ENCODE measurements around the gene NT5M.
A peak's percentile ranks its signal among the peaks of the same experiment; 100 is the strongest.

The NT5M gene

DNA sequence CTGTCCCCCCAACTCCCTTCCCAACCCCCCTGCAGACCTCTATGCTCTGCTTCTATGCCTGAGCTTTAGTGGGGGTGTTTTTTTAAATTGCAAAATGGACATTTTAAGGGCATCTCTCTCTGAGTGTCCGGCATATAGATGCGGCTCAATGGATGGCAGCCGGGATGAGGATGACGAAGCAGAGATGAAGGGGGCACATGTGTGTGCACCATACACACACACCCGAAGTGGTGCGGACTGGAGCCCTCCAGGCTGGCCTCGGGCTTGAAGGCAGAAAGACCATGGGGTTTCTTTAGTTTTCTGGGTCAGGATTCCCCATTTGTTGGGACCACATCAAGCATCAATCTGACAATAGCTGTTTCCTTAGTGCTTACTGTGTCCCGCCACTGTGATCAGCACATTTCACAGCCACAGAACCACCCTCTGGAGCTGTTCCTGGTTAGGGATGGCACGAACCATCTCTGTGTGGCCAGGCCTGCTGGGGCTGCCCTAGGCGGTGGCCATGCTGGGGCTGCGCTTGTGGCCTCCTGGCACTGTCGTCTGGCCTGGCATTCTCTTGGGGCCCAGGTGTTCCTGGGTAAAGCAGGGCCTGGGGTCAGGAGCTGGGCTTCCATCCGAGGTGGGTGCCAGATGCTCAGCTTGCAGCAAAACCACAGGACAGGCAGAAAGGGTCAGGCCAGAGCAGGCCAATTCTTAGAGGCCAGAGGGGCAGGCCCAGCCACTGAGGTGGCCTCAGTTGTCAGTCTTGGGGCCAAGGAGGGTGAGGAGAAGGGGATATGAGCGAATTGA, 49.9 kb downstream of the NT5M start:
- peak overlapping the region in 1 of 2 donors; percentile 42 for H3K27ac ChIP-seq
- DNase-seq: peak in 1 of 2 donors; percentile 58
- intact Hi-C loops (cut with DNase I; ENCODE audit: low total_unique reads): no loop called here
- H3K27me3 ChIP-seq: peaks cover 0 to 13% of the 10 kb centered on the region in 2 donors
- H3K4me1 ChIP-seq: peaks cover 0 to 13% (median 5%) of the 10 kb centered on the region in 4 donors
- TF ChIP-seq, protein P1, sequence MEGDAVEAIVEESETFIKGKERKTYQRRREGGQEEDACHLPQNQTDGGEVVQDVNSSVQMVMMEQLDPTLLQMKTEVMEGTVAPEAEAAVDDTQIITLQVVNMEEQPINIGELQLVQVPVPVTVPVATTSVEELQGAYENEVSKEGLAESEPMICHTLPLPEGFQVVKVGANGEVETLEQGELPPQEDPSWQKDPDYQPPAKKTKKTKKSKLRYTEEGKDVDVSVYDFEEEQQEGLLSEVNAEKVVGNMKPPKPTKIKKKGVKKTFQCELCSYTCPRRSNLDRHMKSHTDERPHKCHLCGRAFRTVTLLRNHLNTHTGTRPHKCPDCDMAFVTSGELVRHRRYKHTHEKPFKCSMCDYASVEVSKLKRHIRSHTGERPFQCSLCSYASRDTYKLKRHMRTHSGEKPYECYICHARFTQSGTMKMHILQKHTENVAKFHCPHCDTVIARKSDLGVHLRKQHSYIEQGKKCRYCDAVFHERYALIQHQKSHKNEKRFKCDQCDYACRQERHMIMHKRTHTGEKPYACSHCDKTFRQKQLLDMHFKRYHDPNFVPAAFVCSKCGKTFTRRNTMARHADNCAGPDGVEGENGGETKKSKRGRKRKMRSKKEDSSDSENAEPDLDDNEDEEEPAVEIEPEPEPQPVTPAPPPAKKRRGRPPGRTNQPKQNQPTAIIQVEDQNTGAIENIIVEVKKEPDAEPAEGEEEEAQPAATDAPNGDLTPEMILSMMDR (IDR thresholded peaks at IDR 0.05): no peak
- no peaks in the 10 kb centered on the region for H3K9me3 ChIP-seq
- H3K36me3 ChIP-seq: no peaks in the 10 kb centered on the region
- H3K4me3 ChIP-seq: no peak overlapping the region

DNA sequence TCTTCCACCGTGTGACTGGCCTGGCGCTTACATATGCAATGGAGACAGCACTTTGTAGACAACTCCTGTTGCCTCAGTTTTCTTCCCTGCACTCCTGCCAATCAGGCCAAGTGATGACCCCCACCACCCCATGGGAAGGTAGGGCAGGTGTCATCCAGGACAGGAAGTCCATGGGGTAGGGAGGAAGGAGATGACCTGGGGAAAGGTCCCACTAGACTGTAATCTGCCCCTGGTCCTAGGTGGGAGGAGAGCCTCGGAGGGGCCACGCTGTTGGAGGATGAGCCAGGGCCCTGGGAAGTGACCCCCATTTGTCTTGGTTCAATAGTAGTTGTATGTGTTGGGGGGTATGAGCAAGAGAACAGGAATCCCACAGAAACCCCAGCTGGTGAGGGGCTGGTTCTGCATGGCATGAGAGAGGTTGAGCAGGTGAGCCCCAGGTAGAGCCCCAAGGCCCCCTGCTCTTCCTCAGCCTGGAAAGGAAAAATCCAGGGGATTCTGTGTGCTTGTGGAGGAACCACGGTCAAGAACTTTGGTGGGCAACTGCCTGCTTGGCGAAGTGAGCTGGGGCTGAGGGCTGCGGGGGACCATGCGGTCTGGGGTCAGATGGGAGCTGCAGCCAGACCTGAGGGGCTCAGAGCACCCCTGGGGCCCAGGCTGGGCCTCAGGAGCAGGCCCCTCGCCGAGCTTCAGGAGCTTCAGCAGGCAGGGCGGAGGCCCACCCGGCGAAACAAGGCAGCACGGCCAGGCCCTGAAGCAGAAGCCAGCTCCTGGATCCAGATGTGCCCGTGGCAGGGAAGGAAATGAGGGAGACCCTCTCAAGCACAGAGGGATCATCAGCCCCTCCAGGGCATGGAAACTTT, 50.7 kb downstream of the NT5M start:
- Histone ChIP-seq H3K27me3 (peaks cover 0 to 9% of the 10 kb centered on the region in 2 donors), H3K36me3 (no peaks in the 10 kb centered on the region), H3K9me3 (no peaks in the 10 kb centered on the region), H3K27ac (no peak overlapping the region), H3K4me3 (no peak overlapping the region), H3K4me1 (peaks cover 0 to 13% (median 5%) of the 10 kb centered on the region in 4 donors)
- TF ChIP-seq, protein P1 (IDR thresholded peaks at IDR 0.05): no peak
- DNase-seq: peak in 1 of 2 donors; percentile 45
- intact Hi-C loops (cut with DNase I; ENCODE audit: low total_unique reads): loop anchor here (2.0 kb wide), 1 partner anchor 291 kb away; no protein-coding TSS in a partner anchor

DNA sequence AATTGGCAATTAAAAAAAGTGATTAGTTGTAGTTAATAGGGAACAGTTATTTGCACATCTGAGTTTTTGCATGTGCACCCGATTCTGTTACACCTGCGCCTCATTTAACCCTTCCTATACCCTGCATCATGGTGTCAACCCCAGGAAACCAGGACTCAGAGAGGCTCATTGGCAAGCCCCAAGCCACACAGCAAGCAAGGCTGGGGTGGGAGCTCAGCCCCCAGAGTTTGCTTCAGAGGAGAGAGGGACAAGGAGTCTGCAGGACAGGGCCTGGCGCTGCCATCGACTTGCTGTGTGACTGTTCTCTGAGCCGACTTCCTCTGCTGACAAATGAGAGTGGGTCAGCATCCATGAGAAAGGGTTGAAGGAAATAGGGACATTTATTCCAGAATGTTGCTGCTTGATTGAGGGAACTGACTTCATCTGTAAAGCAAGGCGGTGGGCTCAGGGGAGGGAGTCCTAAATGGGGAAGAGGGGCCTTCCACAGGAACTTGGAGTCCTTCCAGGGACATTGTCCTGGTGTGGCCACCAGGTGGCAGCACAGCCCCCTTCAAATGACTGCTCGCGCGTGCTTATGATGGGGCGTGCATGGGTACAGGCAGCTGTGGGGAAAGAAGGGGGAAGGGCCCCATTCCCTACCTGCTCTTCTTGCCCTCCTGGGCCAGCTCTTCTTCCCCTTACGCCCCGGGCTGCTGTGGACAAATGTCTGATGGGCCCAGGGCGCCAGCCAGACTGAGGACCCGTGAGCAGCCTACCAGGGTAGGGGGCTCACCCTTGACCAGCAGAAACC, 51.6 kb downstream of the NT5M start:
- Histone ChIP-seq H3K27ac (no peak overlapping the region), H3K36me3 (no peaks in the 10 kb centered on the region), H3K4me3 (no peak overlapping the region), H3K9me3 (peaks cover 0 to 4% (median 0%) of the 10 kb centered on the region in 3 donors), H3K27me3 (peaks cover 0 to 6% of the 10 kb centered on the region in 2 donors), H3K4me1 (peaks cover 0 to 13% (median 5%) of the 10 kb centered on the region in 4 donors)
- intact Hi-C loops (cut with DNase I; ENCODE audit: low total_unique reads): loop anchor here (2.0 kb wide), 1 partner anchor 290 kb away; no protein-coding TSS in a partner anchor
- peak; percentile 58 to 75 for DNase-seq
- TF ChIP-seq, protein P1 (IDR thresholded peaks at IDR 0.05): peak; percentile 89 to 92

DNA sequence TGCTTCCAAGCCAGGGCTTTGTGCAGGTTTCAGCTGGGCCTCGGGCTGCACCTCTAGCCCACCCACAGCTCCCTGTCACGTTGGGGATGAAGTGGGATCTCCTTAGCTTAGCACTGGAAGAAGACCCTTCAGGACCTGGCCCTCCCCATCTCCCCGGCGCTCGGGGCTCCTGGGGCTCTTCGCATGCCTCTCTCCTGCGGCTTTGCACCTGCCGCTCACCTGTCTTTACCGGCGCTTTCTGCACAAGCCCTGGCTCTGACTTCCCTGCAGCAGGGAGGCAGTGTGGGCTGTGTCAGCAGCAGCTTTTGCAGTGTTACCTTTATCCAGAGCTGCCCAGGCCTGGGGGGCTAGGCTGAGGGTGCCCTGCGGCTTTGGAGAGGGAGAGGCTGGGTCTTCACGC, 52.3 kb downstream of the NT5M start:
- TF ChIP-seq, protein P1 (IDR thresholded peaks at IDR 0.05): no peak
- Histone ChIP-seq H3K9me3 (peaks cover 0 to 4% (median 0%) of the 10 kb centered on the region in 3 donors), H3K36me3 (no peaks in the 10 kb centered on the region), H3K4me1 (peaks cover 0 to 13% (median 5%) of the 10 kb centered on the region in 4 donors), H3K4me3 (no peak overlapping the region), H3K27me3 (peaks cover 0 to 6% of the 10 kb centered on the region in 2 donors), H3K27ac (no peak overlapping the region)
- DNase-seq: peak in 1 of 2 donors; percentile 52
- intact Hi-C loops (cut with DNase I; ENCODE audit: low total_unique reads): loop anchor here (2.0 kb wide), 1 partner anchor 289 kb away; no protein-coding TSS in a partner anchor
